IPS-15b (cell line): ENCODE data around the gene WDR76.
"Not testable (repeated sequence)": the region's sequence is repeated elsewhere in the genome, so short reads cannot be mapped to it uniquely, and the experiment has no call there.

ENCODE experiments used
- H3K27me3 ChIP-seq: one replicate; pipeline ENCODE4 v1.6.1; 2013; ENCODE audit warnings: low read length; ENCODE audit not compliant: control insufficient read depth, insufficient read depth
- H3K36me3 ChIP-seq: one replicate; pipeline ENCODE4 v1.6.1; 2013; ENCODE audit warnings: low read length; ENCODE audit not compliant: control insufficient read depth, insufficient read depth
- H3K4me1 ChIP-seq: one replicate; pipeline ENCODE4 v1.6.1; 2013; ENCODE audit warnings: mild to moderate bottlenecking, low read length; ENCODE audit not compliant: control insufficient read depth, insufficient read depth
- H3K4me3 ChIP-seq: one replicate; pipeline ENCODE4 v1.5.1; 2013; ENCODE audit warnings: low read depth, low read length
- H3K9ac ChIP-seq: one replicate; pipeline ENCODE4 v1.6.1; 2013; ENCODE audit warnings: low read depth, mild to moderate bottlenecking, low read length
- H3K9me3 ChIP-seq: one replicate; pipeline ENCODE4 v1.6.1; 2013; ENCODE audit warnings: mild to moderate bottlenecking, low read length; ENCODE audit not compliant: control insufficient read depth, insufficient read depth

Gene WDR76

DNA sequence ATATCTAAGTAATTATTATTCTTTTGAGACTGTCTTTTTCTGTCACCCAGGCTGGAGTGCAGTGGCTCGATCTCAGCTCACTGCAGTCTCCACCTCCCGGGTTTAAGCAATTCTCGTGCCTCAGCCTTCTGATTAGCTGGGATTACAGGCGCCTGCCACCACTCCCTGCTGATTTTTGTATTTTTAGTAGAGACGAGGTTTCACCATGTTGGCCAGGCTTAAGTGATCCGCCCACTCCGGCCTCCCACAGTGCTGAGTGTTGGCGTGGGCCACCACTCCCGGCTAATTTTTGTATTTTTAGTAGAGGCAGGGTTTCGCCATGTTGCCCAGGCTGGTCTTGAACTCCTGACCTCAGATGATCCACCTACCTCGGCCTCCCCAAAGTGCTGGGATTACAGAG, 1.5 kb upstream of the WDR76 start:
- not testable (repeated sequence) for H3K4me3 ChIP-seq, H3K9ac ChIP-seq, H3K36me3 ChIP-seq, H3K4me1 ChIP-seq, H3K27me3 ChIP-seq, H3K9me3 ChIP-seq

DNA sequence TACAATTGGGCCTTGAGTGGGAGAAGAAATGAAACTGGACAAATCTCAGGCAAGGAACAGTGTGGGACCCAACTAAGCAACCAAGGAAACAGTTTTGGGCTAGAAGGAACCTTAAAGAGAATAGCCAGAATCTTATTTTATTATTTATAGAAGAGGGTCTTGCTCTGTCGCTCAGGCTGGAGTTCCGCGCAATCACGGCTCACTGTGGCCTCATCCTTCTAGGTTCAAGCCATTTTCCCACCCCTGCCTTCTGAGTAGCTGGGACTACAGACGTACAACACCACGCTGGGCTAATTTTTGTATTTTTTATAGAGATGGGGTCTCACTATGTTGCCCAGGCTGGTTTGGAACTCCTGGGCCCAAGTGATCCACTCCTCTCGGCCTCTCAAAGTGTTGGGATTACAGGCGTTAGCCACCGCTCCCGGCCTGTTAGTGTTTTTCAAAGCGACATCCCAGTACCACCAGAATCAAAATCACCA, 734 bp upstream of the WDR76 start:
- Histone ChIP-seq H3K4me3 (no peak overlapping the region), H3K4me1 (no peaks in the 10 kb centered on the region), H3K36me3 (peaks cover 2% of the 10 kb centered on the region), H3K9me3 (no peaks in the 10 kb centered on the region), H3K9ac (no peak overlapping the region), H3K27me3 (peaks cover 9% of the 10 kb centered on the region)

DNA sequence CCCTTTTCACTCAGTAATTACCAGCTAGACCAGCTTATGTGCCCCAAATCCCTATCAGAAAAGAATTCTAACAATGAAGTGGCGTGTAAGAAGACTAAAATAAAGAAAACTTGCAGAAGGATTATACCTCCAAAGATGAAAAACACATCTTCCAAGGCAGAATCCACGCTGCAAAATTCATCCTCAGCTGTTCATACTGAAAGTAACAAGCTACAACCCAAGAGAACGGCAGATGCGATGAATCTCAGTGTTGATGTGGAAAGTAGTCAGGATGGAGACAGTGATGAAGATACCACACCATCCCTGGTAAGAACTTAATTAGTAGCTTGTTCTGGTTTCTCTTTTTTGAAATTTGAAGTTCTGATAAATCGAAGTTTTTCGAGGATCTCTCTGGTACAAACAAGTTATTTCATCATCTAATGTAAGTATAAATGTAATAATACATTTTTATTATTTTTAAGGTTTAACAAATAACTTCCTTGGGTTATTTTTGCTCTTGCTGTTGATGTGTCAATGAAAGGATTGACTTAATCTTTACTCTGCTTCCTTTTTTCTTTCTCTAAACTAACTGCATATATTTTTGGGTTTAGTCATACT, 1.4 kb downstream of the WDR76 start:
- Histone ChIP-seq H3K9me3 (no peaks in the 10 kb centered on the region), H3K9ac (no peak overlapping the region), H3K36me3 (peaks cover 2% of the 10 kb centered on the region), H3K4me3 (no peak overlapping the region), H3K27me3 (peaks cover 9% of the 10 kb centered on the region), H3K4me1 (no peaks in the 10 kb centered on the region)

DNA sequence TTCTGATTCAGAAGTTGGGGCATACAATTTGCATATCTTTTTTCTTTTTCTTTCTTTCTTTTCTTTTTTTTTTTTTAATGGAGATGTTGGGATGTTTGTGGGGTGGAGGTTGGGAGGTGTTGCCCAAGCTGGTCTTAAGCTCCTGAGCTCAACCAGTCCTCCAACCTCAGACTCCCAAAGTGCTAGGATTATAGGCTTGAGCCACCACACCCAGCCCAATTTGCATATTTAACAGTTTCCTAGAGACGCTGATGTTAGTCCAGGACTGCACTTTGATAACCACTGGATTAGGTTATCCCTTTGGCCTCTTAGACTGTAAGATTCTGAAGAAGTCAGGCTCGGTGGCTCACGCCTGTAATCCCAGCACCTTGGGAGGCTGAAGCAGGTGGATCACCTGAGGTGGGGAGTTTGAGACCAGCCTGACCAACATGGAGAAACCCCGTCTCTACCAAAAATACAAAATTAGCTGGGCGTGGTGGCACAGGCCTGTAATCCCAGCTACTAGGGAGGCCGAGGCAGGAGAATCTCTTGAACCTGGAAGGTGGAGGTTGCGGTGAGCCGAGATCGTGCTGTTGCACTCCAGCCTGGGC, 3.2 kb downstream of the WDR76 start:
- not testable (repeated sequence) for H3K9me3 ChIP-seq, H3K9ac ChIP-seq, H3K4me1 ChIP-seq, H3K36me3 ChIP-seq, H3K27me3 ChIP-seq, H3K4me3 ChIP-seq

GRCh38 chr15:43830691-43831275, 4.0 kb downstream of the WDR76 start:
- H3K4me1 ChIP-seq, H3K36me3 ChIP-seq, H3K9me3 ChIP-seq, H3K4me3 ChIP-seq, H3K27me3 ChIP-seq, H3K9ac ChIP-seq: not testable (repeated sequence)

- not testable (repeated sequence) for H3K4me1 ChIP-seq, H3K9ac ChIP-seq, H3K4me3 ChIP-seq, H3K9me3 ChIP-seq, H3K27me3 ChIP-seq, H3K36me3 ChIP-seq
Observed at GRCh38 chr15:43831519-43832052, 4.8 kb downstream of the WDR76 start.

DNA sequence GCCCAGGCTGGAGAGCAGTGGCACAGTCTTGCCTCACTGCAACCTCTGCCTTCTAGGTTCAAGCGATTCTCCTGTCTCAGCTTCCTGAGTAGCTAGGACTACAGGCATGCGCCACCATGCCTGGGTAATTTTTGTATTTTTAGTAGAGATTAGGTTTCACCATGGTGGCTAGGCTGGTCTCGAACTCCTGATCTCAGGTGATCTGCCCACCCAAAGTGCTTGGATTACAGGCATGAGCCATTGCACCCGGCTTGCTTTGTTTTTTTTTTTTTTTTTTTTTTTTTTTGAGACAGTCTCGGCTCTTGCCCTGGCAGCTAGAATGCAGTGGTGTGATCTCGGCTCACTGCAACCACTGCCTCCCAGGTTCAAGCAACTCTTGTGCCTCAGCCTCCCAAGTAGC, 5.7 kb downstream of the WDR76 start:
- H3K36me3 ChIP-seq: not testable (repeated sequence)

DNA sequence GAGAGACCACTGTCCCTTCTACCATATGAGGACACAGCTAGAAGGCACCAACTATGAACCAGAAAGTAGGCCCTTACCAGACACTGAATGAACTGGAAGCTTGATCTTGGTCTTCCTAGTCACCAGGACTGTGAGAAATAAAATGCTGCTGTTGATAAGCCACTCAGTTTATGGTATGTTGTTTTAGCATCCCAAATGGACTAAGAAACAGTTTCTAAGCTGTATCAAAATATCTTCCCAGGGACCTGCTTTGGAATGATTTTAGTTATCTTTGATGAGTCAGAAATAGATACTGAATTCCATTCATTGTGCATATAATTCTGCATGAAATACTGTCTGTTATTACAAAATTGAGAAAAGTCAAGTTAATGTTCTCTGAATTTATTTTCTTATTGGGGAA, 18.6 kb downstream of the WDR76 start:
- no peaks in the 10 kb centered on the region for H3K27me3 ChIP-seq
- no peaks in the 10 kb centered on the region for H3K4me1 ChIP-seq
- no peaks in the 10 kb centered on the region for H3K36me3 ChIP-seq
- no peak overlapping the region for H3K4me3 ChIP-seq
- H3K9ac ChIP-seq: no peak overlapping the region
- no peaks in the 10 kb centered on the region for H3K9me3 ChIP-seq

More for the DNA sequence above, 5.7 kb downstream of the WDR76 start:
- not testable (repeated sequence) for H3K27me3 ChIP-seq, H3K4me3 ChIP-seq, H3K9ac ChIP-seq, H3K9me3 ChIP-seq, H3K4me1 ChIP-seq

DNA sequence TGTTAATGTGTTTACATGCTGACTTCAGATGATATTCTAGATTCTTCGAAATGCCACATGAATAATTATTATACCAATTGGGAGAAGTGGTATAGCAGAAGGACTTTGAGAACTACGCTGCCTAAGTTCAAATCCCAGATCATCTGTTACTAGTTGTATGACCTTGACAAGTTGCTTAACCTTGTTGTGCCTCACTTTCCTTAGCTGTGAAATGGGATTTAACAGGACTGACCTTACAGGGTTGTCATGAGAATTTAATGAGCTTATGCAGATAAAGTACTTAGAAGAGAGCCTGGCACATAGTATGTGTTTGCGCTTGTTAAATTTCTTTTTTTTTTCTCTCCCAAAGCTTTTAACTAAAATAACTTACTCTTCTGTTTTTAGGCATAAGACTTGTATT, 24.4 kb downstream of the WDR76 start:
- Histone ChIP-seq H3K9ac (no peak overlapping the region), H3K36me3 (peaks cover 14% of the 10 kb centered on the region)

GRCh38 chr15:43852607-43853006, 25.8 kb downstream of the WDR76 start:
- Histone ChIP-seq H3K4me3 (no peak overlapping the region), H3K27me3 (no peaks in the 10 kb centered on the region), H3K9me3 (no peaks in the 10 kb centered on the region), H3K9ac (no peak overlapping the region), H3K4me1 (no peaks in the 10 kb centered on the region), H3K36me3 (peaks cover 14% of the 10 kb centered on the region)

More for the DNA sequence above, 24.4 kb downstream of the WDR76 start:
- Histone ChIP-seq H3K4me3 (no peak overlapping the region), H3K4me1 (no peaks in the 10 kb centered on the region), H3K9me3 (no peaks in the 10 kb centered on the region), H3K27me3 (no peaks in the 10 kb centered on the region)

DNA sequence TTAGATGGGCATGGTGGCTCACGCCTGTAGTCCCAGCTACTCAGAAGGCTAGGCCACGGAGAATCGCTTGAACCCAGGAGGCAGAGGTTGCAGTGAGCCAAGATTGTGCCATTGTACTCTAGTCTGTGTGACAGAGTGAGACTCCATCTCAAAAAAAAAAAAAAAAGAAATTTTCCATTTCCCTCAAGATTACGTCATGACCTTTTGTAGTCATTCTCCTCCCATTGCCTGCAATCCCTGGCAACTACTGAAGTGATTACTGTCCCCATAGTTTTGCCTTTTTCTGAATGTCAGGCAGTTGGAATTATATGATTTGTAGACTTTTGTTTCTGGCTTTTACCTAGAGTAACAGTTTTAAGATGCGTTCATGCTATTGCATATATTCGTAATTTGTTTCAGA, 28.0 kb downstream of the WDR76 start:
- no peak overlapping the region for H3K4me3 ChIP-seq
- H3K36me3 ChIP-seq: peaks cover 14% of the 10 kb centered on the region
- H3K4me1 ChIP-seq: no peaks in the 10 kb centered on the region
- H3K9me3 ChIP-seq: no peaks in the 10 kb centered on the region
- no peak overlapping the region for H3K9ac ChIP-seq
- no peaks in the 10 kb centered on the region for H3K27me3 ChIP-seq

- Histone ChIP-seq H3K9me3 (no peaks in the 10 kb centered on the region), H3K36me3 (peaks cover 3% of the 10 kb centered on the region), H3K4me1 (no peaks in the 10 kb centered on the region), H3K4me3 (no peak overlapping the region), H3K27me3 (no peaks in the 10 kb centered on the region), H3K9ac (no peak overlapping the region)
Observed at GRCh38 chr15:43859546-43859945, 32.7 kb downstream of the WDR76 start.
